ENCODE measurements around the gene KRTAP5-1. TPM values are rescaled to one million over a fixed set of nuclear protein-coding genes. Genes with fewer than 3 reads are reported as not detected.

Gene KRTAP5-1
- polyA plus RNA-seq, 2 donors: not detected

DNA sequence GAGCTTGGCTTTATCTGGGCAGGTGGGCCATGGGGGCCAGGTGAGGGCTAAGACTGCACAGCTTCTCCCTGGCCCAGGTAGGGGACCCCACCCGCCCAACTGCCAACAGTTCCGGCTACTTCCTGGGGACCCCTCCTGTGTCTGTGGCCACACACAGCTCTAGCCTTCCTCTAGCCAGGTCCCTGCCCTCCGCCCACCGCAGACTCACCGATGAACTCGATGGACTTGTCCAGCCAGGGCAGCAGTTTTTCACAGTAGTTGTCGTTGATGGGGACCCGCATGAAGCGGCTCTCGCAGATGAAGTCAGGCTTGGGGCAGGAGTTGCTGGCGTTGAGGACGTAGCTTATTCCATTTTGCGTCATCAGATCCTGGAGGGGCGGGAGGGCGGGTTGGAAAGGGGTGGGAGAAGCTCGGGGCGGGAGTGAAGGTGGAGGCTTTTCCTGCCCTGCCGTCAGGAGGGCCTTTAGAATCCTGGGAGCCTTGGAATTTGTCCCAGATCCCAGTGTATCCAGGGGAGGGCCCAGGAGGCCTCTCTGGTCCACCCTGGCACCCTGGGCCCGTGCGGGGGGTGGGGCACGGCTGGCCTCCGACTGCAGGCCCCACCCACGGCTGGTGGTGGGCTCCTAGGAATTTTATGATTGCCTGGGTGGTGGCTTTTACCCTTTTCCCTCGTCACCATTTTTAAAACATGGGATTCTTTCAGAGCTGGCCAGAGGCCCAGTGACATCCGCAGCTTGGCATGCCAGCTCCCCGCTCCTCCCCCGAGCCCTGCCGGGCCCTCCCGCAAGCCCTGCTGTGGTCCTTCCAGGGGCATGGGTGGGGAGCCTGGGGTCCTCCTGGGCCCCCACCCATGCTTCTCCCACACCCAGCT is 26.9 kb downstream of the KRTAP5-1 start:
- 37 to 52% methylated on average over 28 to 29 of the region's 29 CpGs for WGBS, 2 donors
- H3K9me3 ChIP-seq (ENCODE audit: control insufficient read depth in 2 of 2, insufficient read depth in 1 of 2, low read depth in 1 of 2, low read length in 1 of 2): no peaks in the 10 kb centered on the region
- H3K27me3 ChIP-seq (ENCODE audit: control insufficient read depth in 1 of 2, insufficient read depth in 2 of 2, low read length in 2 of 2): no peaks in the 10 kb centered on the region
- no peak overlapping the region for H3K4me3 ChIP-seq (ENCODE audit: low read depth in 1 of 2, low read length in 2 of 2)
- peaks cover 5 to 17% of the 10 kb centered on the region in 2 donors for H3K4me1 ChIP-seq (ENCODE audit: control insufficient read depth in 2 of 2, insufficient read depth in 2 of 2, low read length in 1 of 2)
- peak overlapping the region; percentile 82 for H3K27ac ChIP-seq (ENCODE audit: low read depth in 2 of 2, low read length in 1 of 2)
- no peaks in the 10 kb centered on the region for H3K36me3 ChIP-seq (ENCODE audit: control insufficient read depth in 2 of 2, insufficient read depth in 2 of 2, low read length in 1 of 2)

DNA sequence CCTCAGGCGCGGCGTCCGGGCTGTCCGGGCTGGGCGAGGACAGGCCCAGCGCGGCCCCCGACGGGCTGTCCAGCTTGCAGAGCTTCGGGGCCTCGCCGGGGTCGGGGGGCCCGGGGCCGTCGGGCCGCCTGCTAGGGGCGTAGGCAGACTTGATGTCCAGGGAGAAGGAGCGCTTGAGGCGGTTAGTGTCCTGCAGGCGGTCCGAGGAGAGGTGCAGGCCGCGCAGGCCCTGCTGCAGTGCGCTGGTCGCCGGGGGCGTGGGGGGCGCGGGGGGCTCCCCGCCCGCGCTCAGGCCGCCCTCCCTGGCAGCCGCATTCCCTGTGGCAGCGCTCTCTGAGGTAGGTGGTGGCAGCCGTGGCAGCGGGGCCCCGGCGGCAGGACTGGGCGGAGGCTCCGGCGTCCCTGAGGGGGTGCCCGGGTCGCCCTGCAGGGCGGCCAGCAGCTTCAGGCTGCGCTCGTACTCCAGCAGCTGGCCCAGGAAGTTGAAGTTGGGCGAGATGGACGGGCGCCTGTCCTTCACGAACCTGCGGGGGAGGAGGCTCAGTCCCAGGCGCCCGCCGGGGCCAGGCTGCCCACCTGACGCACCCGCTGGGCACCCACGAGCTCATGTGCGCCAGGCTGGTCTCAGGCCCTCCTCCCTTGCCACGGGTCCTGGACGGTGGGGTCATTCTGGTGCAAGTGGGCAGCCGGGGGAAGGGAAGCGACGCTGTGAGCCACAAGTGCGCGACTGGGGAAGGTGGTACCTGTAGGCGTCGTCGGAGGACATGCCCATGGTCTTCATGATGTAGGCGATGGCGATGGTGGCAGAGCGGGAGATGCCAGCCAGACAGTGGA is 27.8 kb downstream of the KRTAP5-1 start:
- WGBS, 2 donors: 88 to 93% methylated on average over 48 to 74 of the region's 74 CpGs
- Histone ChIP-seq H3K27ac (ENCODE audit: low read depth in 2 of 2, low read length in 1 of 2) (peak overlapping the region; percentile 18 to 69), H3K27me3 (ENCODE audit: control insufficient read depth in 1 of 2, insufficient read depth in 2 of 2, low read length in 2 of 2) (no peaks in the 10 kb centered on the region), H3K9me3 (ENCODE audit: control insufficient read depth in 2 of 2, insufficient read depth in 1 of 2, low read depth in 1 of 2, low read length in 1 of 2) (no peaks in the 10 kb centered on the region), H3K4me1 (ENCODE audit: control insufficient read depth in 2 of 2, insufficient read depth in 2 of 2, low read length in 1 of 2) (peaks cover 5 to 17% of the 10 kb centered on the region in 2 donors), H3K36me3 (ENCODE audit: control insufficient read depth in 2 of 2, insufficient read depth in 2 of 2, low read length in 1 of 2) (no peaks in the 10 kb centered on the region), H3K4me3 (ENCODE audit: low read depth in 1 of 2, low read length in 2 of 2) (no peak overlapping the region)

DNA sequence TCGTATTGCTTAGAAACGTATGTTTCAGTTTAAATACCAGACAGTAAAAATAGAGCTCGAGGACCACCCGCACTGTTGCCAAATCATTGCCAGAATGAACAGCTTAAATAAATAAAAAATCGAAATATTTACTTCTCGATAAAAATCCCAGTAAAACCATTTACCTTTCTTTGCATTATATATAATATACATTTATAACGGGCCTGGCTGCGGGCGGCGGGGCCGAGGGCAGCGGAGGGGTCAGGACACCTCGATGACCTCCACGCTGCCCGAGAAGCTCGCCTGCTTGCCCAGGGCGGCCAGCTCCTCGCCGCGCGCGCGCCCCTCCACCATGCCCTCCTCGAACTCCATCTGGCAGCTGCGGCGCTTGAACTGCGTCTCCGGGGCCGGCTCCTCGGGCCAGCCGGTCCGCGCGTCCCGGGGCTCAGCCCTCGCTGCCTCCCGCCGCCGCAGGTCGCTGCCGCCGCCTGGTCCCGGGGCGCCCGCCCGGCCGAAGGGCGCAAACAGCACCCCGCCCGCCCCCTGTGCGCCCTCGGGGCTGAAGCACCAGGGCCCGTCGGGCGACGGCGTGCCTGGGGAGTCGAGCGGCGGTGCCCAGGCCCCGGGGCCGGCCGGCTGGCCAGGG is 28.7 kb downstream of the KRTAP5-1 start:
- WGBS, 2 donors: 67 to 78% methylated on average over 42 to 63 of the region's 63 CpGs
- H3K4me1 ChIP-seq (ENCODE audit: control insufficient read depth in 2 of 2, insufficient read depth in 2 of 2, low read length in 1 of 2): peaks cover 5 to 17% of the 10 kb centered on the region in 2 donors
- H3K9me3 ChIP-seq (ENCODE audit: control insufficient read depth in 2 of 2, insufficient read depth in 1 of 2, low read depth in 1 of 2, low read length in 1 of 2): no peaks in the 10 kb centered on the region
- no peaks in the 10 kb centered on the region for H3K36me3 ChIP-seq (ENCODE audit: control insufficient read depth in 2 of 2, insufficient read depth in 2 of 2, low read length in 1 of 2)
- H3K27ac ChIP-seq (ENCODE audit: low read depth in 2 of 2, low read length in 1 of 2): no peak overlapping the region
- H3K4me3 ChIP-seq (ENCODE audit: low read depth in 1 of 2, low read length in 2 of 2): no peak overlapping the region
- H3K27me3 ChIP-seq (ENCODE audit: control insufficient read depth in 1 of 2, insufficient read depth in 2 of 2, low read length in 2 of 2): no peaks in the 10 kb centered on the region

DNA sequence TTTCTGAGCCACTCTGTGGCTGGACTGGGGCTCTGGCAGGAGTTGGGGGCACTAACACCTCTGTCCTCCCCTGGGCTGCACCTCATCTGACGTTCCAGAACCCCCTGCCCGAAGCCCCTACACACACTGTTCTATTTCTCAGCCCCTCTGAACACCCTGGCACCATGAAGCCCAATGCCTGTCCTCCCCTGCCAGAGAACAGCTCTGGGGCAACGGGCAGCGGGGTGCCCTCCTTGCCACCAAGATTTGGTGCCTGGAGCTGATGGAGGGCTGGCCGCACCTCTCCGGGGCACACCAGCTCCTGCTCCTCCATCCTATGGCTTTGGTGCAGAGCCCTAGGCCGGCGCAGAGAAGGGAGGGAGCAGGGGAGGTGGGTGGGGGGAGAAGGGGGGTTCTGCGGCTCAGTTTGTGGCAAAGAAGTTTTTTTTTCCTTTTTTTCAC is 29.4 kb downstream of the KRTAP5-1 start:
- no peaks in the 10 kb centered on the region for H3K27me3 ChIP-seq (ENCODE audit: control insufficient read depth in 1 of 2, insufficient read depth in 2 of 2, low read length in 2 of 2)
- WGBS, 2 donors: 85 to 88% methylated on average over 9 of the region's 9 CpGs
- H3K4me3 ChIP-seq (ENCODE audit: low read depth in 1 of 2, low read length in 2 of 2): no peak overlapping the region
- H3K9me3 ChIP-seq (ENCODE audit: control insufficient read depth in 2 of 2, insufficient read depth in 1 of 2, low read depth in 1 of 2, low read length in 1 of 2): no peaks in the 10 kb centered on the region
- no peaks in the 10 kb centered on the region for H3K36me3 ChIP-seq (ENCODE audit: control insufficient read depth in 2 of 2, insufficient read depth in 2 of 2, low read length in 1 of 2)
- peaks cover 5 to 17% of the 10 kb centered on the region in 2 donors for H3K4me1 ChIP-seq (ENCODE audit: control insufficient read depth in 2 of 2, insufficient read depth in 2 of 2, low read length in 1 of 2)
- no peak overlapping the region for H3K27ac ChIP-seq (ENCODE audit: low read depth in 2 of 2, low read length in 1 of 2)

DNA sequence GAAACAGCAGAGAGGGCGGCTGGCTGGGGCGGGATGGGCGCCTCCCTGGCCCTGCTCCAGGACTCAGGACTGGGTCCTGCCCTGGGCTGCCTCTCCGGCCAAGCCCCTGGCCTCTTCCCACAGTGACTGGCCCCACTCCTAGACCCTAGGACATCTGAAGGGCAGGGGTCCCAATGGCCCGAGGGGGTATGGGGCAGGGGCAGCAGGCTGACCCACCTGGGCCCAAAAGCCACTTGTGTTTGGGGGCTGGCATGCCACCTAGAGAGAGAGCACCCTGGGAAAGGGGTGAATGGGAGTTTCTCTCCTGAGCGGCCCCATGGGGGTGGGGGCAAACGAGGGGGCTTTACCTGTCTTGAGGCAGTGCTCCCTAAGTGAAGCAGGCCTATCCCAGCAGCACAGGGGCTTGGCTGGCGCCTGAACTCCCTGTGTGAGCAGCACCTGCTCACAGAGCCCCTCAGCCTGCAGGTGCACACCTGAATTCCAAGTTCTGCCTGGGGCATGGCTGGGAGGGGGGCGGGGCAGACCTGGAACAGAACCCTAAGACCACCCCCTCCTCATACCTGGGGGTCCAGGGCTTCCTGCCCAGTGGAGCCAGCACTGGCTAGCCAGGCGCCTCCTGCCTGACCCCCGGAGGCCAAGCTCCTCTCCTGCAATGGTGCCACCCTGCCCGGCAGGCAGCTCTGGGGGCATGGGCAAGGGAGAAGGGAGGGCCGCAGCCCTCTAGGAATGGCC is 29.9 kb downstream of the KRTAP5-1 start:
- Histone ChIP-seq H3K9me3 (ENCODE audit: control insufficient read depth in 2 of 2, insufficient read depth in 1 of 2, low read depth in 1 of 2, low read length in 1 of 2) (no peaks in the 10 kb centered on the region), H3K27me3 (ENCODE audit: control insufficient read depth in 1 of 2, insufficient read depth in 2 of 2, low read length in 2 of 2) (no peaks in the 10 kb centered on the region), H3K4me3 (ENCODE audit: low read depth in 1 of 2, low read length in 2 of 2) (no peak overlapping the region), H3K4me1 (ENCODE audit: control insufficient read depth in 2 of 2, insufficient read depth in 2 of 2, low read length in 1 of 2) (peaks cover 5 to 17% of the 10 kb centered on the region in 2 donors), H3K36me3 (ENCODE audit: control insufficient read depth in 2 of 2, insufficient read depth in 2 of 2, low read length in 1 of 2) (no peaks in the 10 kb centered on the region), H3K27ac (ENCODE audit: low read depth in 2 of 2, low read length in 1 of 2) (no peak overlapping the region)
- WGBS, 2 donors: 73 to 79% methylated on average over 11 to 13 of the region's 13 CpGs

DNA sequence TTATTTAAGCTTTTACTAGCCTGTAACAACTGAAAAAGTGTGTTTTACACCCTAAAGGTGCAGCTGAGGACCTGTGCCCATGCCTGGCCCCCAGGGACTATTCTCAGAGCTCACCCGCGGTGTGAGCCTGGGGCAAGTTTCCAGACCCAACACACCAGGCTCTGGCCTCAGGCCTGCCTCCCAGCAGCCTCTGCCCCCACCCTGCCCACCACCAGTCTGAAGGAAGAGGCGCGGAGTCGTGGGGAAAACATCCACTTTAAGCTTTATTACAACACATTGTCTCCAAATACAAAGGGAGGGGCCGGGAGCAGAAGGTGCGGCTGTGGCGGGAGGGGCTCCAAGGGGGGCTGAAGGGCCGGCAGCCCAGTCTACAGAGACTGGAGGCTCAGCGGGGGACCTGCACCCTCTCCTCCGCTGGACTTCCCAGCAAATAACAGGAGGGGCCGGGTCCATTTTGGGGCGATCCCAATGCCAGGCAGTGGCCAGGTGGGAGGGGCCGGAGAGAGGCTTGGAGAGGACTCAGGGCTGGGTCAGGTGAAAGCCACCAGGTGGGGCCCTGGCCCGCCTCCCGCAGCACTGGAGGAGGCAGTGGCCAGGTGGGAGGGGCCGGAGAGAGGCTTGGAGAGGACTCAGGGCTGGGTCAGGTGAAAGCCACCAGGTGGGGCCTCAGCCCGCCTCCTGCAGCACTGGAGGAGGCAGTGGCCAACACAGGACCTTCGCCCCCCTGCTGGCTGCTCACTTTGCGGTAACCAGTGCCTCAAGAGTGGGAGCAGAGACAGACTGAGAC is 31.1 kb downstream of the KRTAP5-1 start:
- 37 to 44% methylated on average over 20 of the region's 20 CpGs for WGBS, 2 donors
- H3K36me3 ChIP-seq (ENCODE audit: control insufficient read depth in 2 of 2, insufficient read depth in 2 of 2, low read length in 1 of 2): no peaks in the 10 kb centered on the region

DNA sequence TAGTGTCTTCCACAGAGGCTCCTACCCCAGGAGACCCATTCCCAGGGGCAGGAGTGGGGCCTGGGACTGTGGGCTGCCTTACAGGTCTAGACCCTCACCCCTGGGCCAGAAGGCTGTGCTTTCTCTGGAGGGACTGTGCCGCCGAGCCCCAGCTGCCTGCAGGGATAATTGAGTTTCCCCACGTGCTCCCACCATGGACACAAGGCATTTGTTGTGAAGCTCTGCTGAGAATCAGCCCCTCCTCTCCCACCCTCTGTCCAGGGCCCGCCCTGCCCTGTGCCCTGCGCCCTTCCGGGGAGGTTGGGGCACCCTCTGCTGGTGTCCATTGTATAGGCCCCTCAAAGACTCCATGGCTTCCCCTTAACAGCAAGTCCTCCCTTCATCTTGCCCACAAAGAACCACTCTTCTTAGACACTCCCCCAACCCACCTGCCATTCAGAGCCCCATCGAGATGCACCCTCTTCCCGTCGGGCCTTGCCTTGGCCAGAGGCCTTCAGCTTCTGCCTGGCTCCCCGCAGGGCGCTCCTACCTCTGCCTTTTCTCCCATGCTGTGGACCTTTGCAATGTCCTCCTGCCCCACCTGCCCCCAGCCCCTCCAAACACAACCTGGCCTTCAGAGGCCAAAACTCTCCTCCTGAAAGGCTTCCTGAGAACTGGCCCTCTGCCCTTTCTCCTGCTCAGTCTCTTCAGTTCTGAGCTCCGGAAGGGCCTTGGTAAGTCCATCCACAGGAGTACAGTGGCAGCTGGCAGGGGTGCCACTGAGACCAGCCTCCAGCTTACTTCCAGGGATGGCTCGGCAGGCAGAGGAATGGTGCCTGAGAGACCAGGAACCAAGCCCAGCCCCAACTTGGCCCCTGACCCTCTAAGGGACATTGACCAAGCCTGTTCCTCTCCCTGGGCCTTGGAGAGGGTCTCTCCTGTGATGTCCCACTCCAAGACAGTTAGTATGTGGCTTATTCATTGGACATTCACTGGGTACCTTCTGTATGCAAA is 35.4 kb downstream of the KRTAP5-1 start:
- Histone ChIP-seq H3K27me3 (ENCODE audit: control insufficient read depth in 1 of 2, insufficient read depth in 2 of 2, low read length in 2 of 2) (peaks cover 0 to 5% of the 10 kb centered on the region in 2 donors), H3K36me3 (ENCODE audit: control insufficient read depth in 2 of 2, insufficient read depth in 2 of 2, low read length in 1 of 2) (no peaks in the 10 kb centered on the region)
- WGBS, 2 donors: 78 to 82% methylated on average over 13 of the region's 13 CpGs

More for the DNA sequence above, 31.1 kb downstream of the KRTAP5-1 start:
- Histone ChIP-seq H3K9me3 (ENCODE audit: control insufficient read depth in 2 of 2, insufficient read depth in 1 of 2, low read depth in 1 of 2, low read length in 1 of 2) (no peaks in the 10 kb centered on the region), H3K4me1 (ENCODE audit: control insufficient read depth in 2 of 2, insufficient read depth in 2 of 2, low read length in 1 of 2) (peaks cover 4 to 9% of the 10 kb centered on the region in 2 donors), H3K4me3 (ENCODE audit: low read depth in 1 of 2, low read length in 2 of 2) (no peak overlapping the region), H3K27ac (ENCODE audit: low read depth in 2 of 2, low read length in 1 of 2) (no peak overlapping the region), H3K27me3 (ENCODE audit: control insufficient read depth in 1 of 2, insufficient read depth in 2 of 2, low read length in 2 of 2) (no peaks in the 10 kb centered on the region)

More for the DNA sequence above, 35.4 kb downstream of the KRTAP5-1 start:
- H3K9me3 ChIP-seq (ENCODE audit: control insufficient read depth in 2 of 2, insufficient read depth in 1 of 2, low read depth in 1 of 2, low read length in 1 of 2): no peaks in the 10 kb centered on the region
- H3K27ac ChIP-seq (ENCODE audit: low read depth in 2 of 2, low read length in 1 of 2): peak overlapping the region in 1 of 2 donors; percentile 44
- peaks cover 6 to 25% of the 10 kb centered on the region in 2 donors for H3K4me1 ChIP-seq (ENCODE audit: control insufficient read depth in 2 of 2, insufficient read depth in 2 of 2, low read length in 1 of 2)
- no peak overlapping the region for H3K4me3 ChIP-seq (ENCODE audit: low read depth in 1 of 2, low read length in 2 of 2)
